HepG2 (cell line): ENCODE data around the gene MED10. TPM values are rescaled to one million over a fixed set of nuclear protein-coding genes. Genes with fewer than 3 reads are reported as not detected.
A peak's percentile ranks its signal among the peaks of the same experiment; 100 is the strongest.

Source experiments
- AHDC1 ChIP-seq: sonication (generic); formaldehyde crosslinking; IDR thresholded peaks from 2 replicates; pipeline ENCODE4 v1.5.1; 2020; ENCODE audit warnings: mild to moderate bottlenecking, missing genetic modification reagents, borderline replicate concordance
- AHR ChIP-seq: IDR thresholded peaks from 2 replicates; pipeline ENCODE4 v1.6.1; 2018; ENCODE audit warnings: missing genetic modification reagents, missing compliant biosample characterization
- BCLAF1 ChIP-seq: fragments of 450-650 bp; IDR thresholded peaks from 2 replicates; pipeline ENCODE4 v1.6.1; 2017; ENCODE audit warnings: mild to moderate bottlenecking
- GATAD1 ChIP-seq: IDR thresholded peaks from 2 replicates; pipeline ENCODE4 v1.6.1; 2016; ENCODE audit warnings: missing genetic modification reagents, missing compliant biosample characterization
- IKZF1 ChIP-seq: fragments of 450-650 bp; IDR thresholded peaks from 2 replicates; pipeline ENCODE4 v1.7.1; 2016
- MTA3 ChIP-seq: sonication (generic); formaldehyde crosslinking; IDR thresholded peaks from 2 replicates; pipeline ENCODE4 v1.4.0; 2020; ENCODE audit warnings: missing genetic modification reagents
- MTF2 ChIP-seq: sonication (generic); formaldehyde crosslinking; IDR thresholded peaks from 2 replicates; pipeline ENCODE4 v1.5.0; 2020; ENCODE audit warnings: missing genetic modification reagents, borderline replicate concordance
- NFE2 ChIP-seq: sonication (generic); formaldehyde crosslinking; IDR thresholded peaks from 2 replicates; pipeline ENCODE4 v1.4.0; 2020; ENCODE audit warnings: missing genetic modification reagents
- PHF20 ChIP-seq: sonication (generic); formaldehyde crosslinking; IDR thresholded peaks from 2 replicates; pipeline ENCODE4 v1.5.0; 2020; ENCODE audit warnings: mild to moderate bottlenecking, missing genetic modification reagents
- RBM22 ChIP-seq: fragments of 200-400 bp; formaldehyde crosslinking; optimal IDR thresholded peaks from 2 replicates; pipeline ENCODE3; 2017; ENCODE audit warnings: mild to moderate bottlenecking, low read length, moderate library complexity
- RXRB ChIP-seq: IDR thresholded peaks from 2 replicates; pipeline ENCODE4 v1.6.1; 2016; ENCODE audit warnings: borderline replicate concordance, missing genetic modification reagents, missing compliant biosample characterization
- TBP ChIP-seq: sonication (generic); formaldehyde crosslinking; IDR thresholded peaks from 2 replicates; pipeline ENCODE4 v1.5.0; 2020; ENCODE audit warnings: missing genetic modification reagents
- THRA ChIP-seq: sonication (generic); formaldehyde crosslinking; IDR thresholded peaks from 2 replicates; pipeline ENCODE4 v1.4.0; 2020; ENCODE audit warnings: missing genetic modification reagents, borderline replicate concordance
- TIGD3 ChIP-seq: sonication (generic); formaldehyde crosslinking; IDR thresholded peaks from 2 replicates; pipeline ENCODE4 v1.5.1; 2020; ENCODE audit warnings: mild to moderate bottlenecking, missing genetic modification reagents, borderline replicate concordance
- ZFX ChIP-seq: sonication (generic); formaldehyde crosslinking; IDR thresholded peaks from 2 replicates; pipeline ENCODE4 v1.4.0; 2020; ENCODE audit warnings: mild to moderate bottlenecking, low read depth, missing genetic modification reagents, moderate library complexity
- ZNF101 ChIP-seq: sonication (generic); formaldehyde crosslinking; IDR thresholded peaks from 2 replicates; pipeline ENCODE4 v1.4.0; 2020; ENCODE audit warnings: mild to moderate bottlenecking, low read depth, missing genetic modification reagents, borderline replicate concordance
- ZNF460 ChIP-seq: sonication (generic); formaldehyde crosslinking; IDR thresholded peaks from 2 replicates; pipeline ENCODE4 v1.5.1; 2020; ENCODE audit warnings: missing genetic modification reagents, mild to moderate bottlenecking, borderline replicate concordance
- ZNF841 ChIP-seq: sonication (generic); formaldehyde crosslinking; IDR thresholded peaks from 2 replicates; pipeline ENCODE4 v1.8.1; 2023; ENCODE audit warnings: missing genetic modification reagents, borderline replicate concordance
- polyA plus RNA-seq, 8 experiments: library from polyadenylated mRNA; depleted of rRNA in 3 of 8; stranded (reverse) in 7 of 8; unstranded in 1 of 8; fragments of >200 nt; fragmentation: Illumina TruSeq in 4 of 8; extraction: Trizol in 4 of 8; gene quantifications; 2 replicates each; pipeline versions ENCODE4 v1.2.1 to v1.2.3, GENCODE V29; 2011 to 2016; ENCODE audit warnings: low read depth in 4 of 8, missing spikeins in 1 of 8, mixed read lengths in 1 of 8; ENCODE audit not compliant: insufficient read depth in 1 of 8
- total RNA-seq, 5 experiments: library from RNA; depleted of rRNA; stranded (reverse); fragments of >200 nt; fragmentation: Illumina TruSeq; extraction: Trizol; gene quantifications; 2 replicates each; pipeline ENCODE4 v1.2.3, GENCODE V29; 2016; ENCODE audit warnings: low read depth in 1 of 5

MED10 gene
- total and polyA plus RNA-seq, 2 of the 13 experiments (the other 11 are each of a cell fraction or from before 2014, with no cell fraction given): 11.2 to 23.7 TPM

- peak; percentile 94 for TF ChIP-seq PHF20 (CRISPR knock-in tag)
- TF ChIP-seq RXRB (CRISPR knock-in tag): peak; percentile 13; the same call in 1 of the 2 replicates
- no peak for TF ChIP-seq THRA (CRISPR knock-in tag)
- TF ChIP-seq ZFX (CRISPR knock-in tag): peak; percentile 86
- TF ChIP-seq ZNF101 (CRISPR knock-in tag): no peak
- no peak for TF ChIP-seq TBP (CRISPR knock-in tag)
- TF ChIP-seq IKZF1: no peak
- TF ChIP-seq MTA3 (CRISPR knock-in tag): no peak
- no peak for TF ChIP-seq ZNF841 (CRISPR knock-in tag)
- no peak for TF ChIP-seq TIGD3 (CRISPR knock-in tag)
- TF ChIP-seq AHDC1: 0 out of 2 replicates have a peak, but pooled peaks have one; percentile 48
- peak; percentile 84 for TF ChIP-seq GATAD1 (CRISPR knock-in tag)
- no peak for TF ChIP-seq MTF2
- TF ChIP-seq RBM22: no peak
- no peak for TF ChIP-seq BCLAF1
- peak; percentile 64; the same call in 1 of the 2 replicates for TF ChIP-seq AHR (CRISPR knock-in tag)
- no peak; the same call in 1 of the 2 replicates for TF ChIP-seq ZNF460
- no peak for TF ChIP-seq NFE2 (CRISPR knock-in tag)
Measured at GRCh38 chr5:6377905-6378765, at the start of gene MED10 (continued).
